Caco-2 (cell line): ENCODE data around the gene TTC28. TPM values are rescaled to one million over a fixed set of nuclear protein-coding genes. Genes with fewer than 3 reads are reported as not detected.
"Not testable (repeated sequence)": the region's sequence is repeated elsewhere in the genome, so short reads cannot be mapped to it uniquely, and the experiment has no call there.

ENCODE experiments used
- BruUV-seq: library from RNA; stranded (reverse); fragments of 400-500 nt; replicated peaks from 2 replicates; lab custom pipeline; 2021; lab: Mats Ljungman, UMichigan
- CTCF ChIA-PET: fragments of 300-600 bp; sonication (Branson Sonifier 250); formaldehyde crosslinking; loops from one replicate; lab custom pipeline; 2022; ENCODE audit warnings: antibody characterized with exemption; lab: Charles Lee
- POLR2A ChIA-PET: fragments of 300-600 bp; sonication (Branson Sonifier 250); formaldehyde crosslinking; loops from one replicate; lab custom pipeline; 2022; ENCODE audit warnings: antibody characterized with exemption; lab: Charles Lee
- DNase-seq, 2 experiments: peaks; one replicate each; pipeline versions ENCODE4 v3.0.0 to v3.0.0-alpha.2; 2020 to 2022
- H3K27me3 ChIP-seq: replicated peaks from 2 replicates; pipeline ENCODE4 v1.6.0; 2011; ENCODE audit warnings: low read length; ENCODE audit not compliant: control insufficient read depth, insufficient read depth
- H3K36me3 ChIP-seq: 2 replicates; pipeline ENCODE4 v1.5.1; 2011; ENCODE audit warnings: low read length; ENCODE audit not compliant: control insufficient read depth, insufficient read depth
- H3K4me1 ChIP-seq: fragments of 250-450 bp; sonication (Bioruptor Pico); 2 replicates; pipeline ENCODE4 v1.5.1; 2020; ENCODE audit warnings: mild to moderate bottlenecking
- H3K4me3 ChIP-seq: 2 replicates; pipeline ENCODE4 v1.5.1; 2011; ENCODE audit warnings: low read depth, mild to moderate bottlenecking, control low read depth, low read length
- H3K9me3 ChIP-seq: fragments of 250-450 bp; sonication (Bioruptor Pico); 2 replicates; pipeline ENCODE4 v1.5.1; 2020; ENCODE audit warnings: mild to moderate bottlenecking, moderate library complexity
- H3K27ac Mint-ChIP-seq: one replicate; pipeline ENCODE4 v1.8.0; 2022; ENCODE audit warnings: mixed read lengths; ENCODE audit not compliant: unreplicated experiment
- H3K27me3 Mint-ChIP-seq: one replicate; pipeline ENCODE4 v1.8.0; 2022; ENCODE audit warnings: mixed read lengths; ENCODE audit not compliant: insufficient read depth, unreplicated experiment
- H3K36me3 Mint-ChIP-seq: one replicate; pipeline ENCODE4 v1.8.0; 2022; ENCODE audit warnings: mild to moderate bottlenecking, mixed read lengths; ENCODE audit not compliant: insufficient read depth, unreplicated experiment
- H3K4me1 Mint-ChIP-seq: one replicate; pipeline ENCODE4 v1.8.0; 2022; ENCODE audit warnings: low read depth, mixed read lengths; ENCODE audit not compliant: unreplicated experiment
- H3K4me3 Mint-ChIP-seq: one replicate; pipeline ENCODE4 v1.8.0; 2022; ENCODE audit warnings: mild to moderate bottlenecking, moderate library complexity, mixed read lengths; ENCODE audit not compliant: unreplicated experiment
- H3K9me3 Mint-ChIP-seq: one replicate; pipeline ENCODE4 v1.8.0; 2022; ENCODE audit warnings: mixed read lengths; ENCODE audit not compliant: unreplicated experiment
- intact Hi-C: fragments of 100-400 bp; cut with micrococcal nuclease; formaldehyde crosslinking; loops from one replicate; pipeline ENCODE4 v1.10.0; 2022; ENCODE audit not compliant: unreplicated experiment
- total RNA-seq: library from RNA; stranded (reverse); gene quantifications from 2 replicates; pipeline ENCODE4 v1.2.3, GENCODE V29; 2022
- TF ChIP-seq, protein P1 (sequence below), 2 experiments: fragments of 200-600 bp in 1 of 2; IDR thresholded peaks; 1 replicate in 1 of 2; 2 replicates in 1 of 2; pipeline versions ENCODE4 v1.5.1 to v1.8.0; 2011 to 2022; ENCODE audit warnings: antibody characterized with exemption in 1 of 2, control low read depth in 1 of 2, inconsistent platforms in 1 of 2, low read depth in 1 of 2, low read length in 1 of 2, mild to moderate bottlenecking in 1 of 2, moderate library complexity in 1 of 2; ENCODE audit not compliant: insufficient read depth in 1 of 2, severe bottlenecking in 1 of 2, unreplicated experiment in 1 of 2

The TTC28 gene
- total RNA-seq, 1 experiment from 2014 or later = 12.0 TPM

GRCh38 chr22:28204382-28204781, 475.3 kb downstream of the TTC28 start:
- TF ChIP-seq, protein P1, sequence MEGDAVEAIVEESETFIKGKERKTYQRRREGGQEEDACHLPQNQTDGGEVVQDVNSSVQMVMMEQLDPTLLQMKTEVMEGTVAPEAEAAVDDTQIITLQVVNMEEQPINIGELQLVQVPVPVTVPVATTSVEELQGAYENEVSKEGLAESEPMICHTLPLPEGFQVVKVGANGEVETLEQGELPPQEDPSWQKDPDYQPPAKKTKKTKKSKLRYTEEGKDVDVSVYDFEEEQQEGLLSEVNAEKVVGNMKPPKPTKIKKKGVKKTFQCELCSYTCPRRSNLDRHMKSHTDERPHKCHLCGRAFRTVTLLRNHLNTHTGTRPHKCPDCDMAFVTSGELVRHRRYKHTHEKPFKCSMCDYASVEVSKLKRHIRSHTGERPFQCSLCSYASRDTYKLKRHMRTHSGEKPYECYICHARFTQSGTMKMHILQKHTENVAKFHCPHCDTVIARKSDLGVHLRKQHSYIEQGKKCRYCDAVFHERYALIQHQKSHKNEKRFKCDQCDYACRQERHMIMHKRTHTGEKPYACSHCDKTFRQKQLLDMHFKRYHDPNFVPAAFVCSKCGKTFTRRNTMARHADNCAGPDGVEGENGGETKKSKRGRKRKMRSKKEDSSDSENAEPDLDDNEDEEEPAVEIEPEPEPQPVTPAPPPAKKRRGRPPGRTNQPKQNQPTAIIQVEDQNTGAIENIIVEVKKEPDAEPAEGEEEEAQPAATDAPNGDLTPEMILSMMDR (IDR thresholded peaks at IDR 0.05; ENCODE audit: insufficient read depth in 1 of 2, low read depth in 1 of 2, low read length in 1 of 2, severe bottlenecking in 1 of 2, unreplicated experiment in 1 of 2) = no peak
- no peaks in the 10 kb centered on the region for H3K27me3 ChIP-seq
- DNase-seq = no peak
- Mint-ChIP-seq H3K36me3 (no peaks in the 10 kb centered on the region), H3K9me3 (no peaks in the 10 kb centered on the region), H3K4me3 (no peak overlapping the region), H3K4me1 (no peaks in the 10 kb centered on the region), H3K27me3 (no peaks in the 10 kb centered on the region), H3K27ac (no peak overlapping the region)
- POLR2A ChIA-PET = no interaction called here
- no peaks in the 10 kb centered on the region for H3K9me3 ChIP-seq
- H3K36me3 ChIP-seq = no peaks in the 10 kb centered on the region
- no TSS peak for BruUV-seq
- intact Hi-C loops = no loop called here
- CTCF ChIA-PET = no interaction called here
- H3K4me3 ChIP-seq = no peak overlapping the region
- no peaks in the 10 kb centered on the region for H3K4me1 ChIP-seq

GRCh38 chr22:28203286-28203685, 476.4 kb downstream of the TTC28 start:
- H3K4me1 Mint-ChIP-seq = no peaks in the 10 kb centered on the region
- intact Hi-C loops = no loop called here
- TF ChIP-seq, protein P1 (IDR thresholded peaks at IDR 0.05; ENCODE audit: insufficient read depth in 1 of 2, low read depth in 1 of 2, low read length in 1 of 2, severe bottlenecking in 1 of 2, unreplicated experiment in 1 of 2) = no peak
- ChIA-PET POLR2A (no interaction called here), CTCF (no interaction called here)
- no peak for DNase-seq
- no peak overlapping the region for H3K4me3 Mint-ChIP-seq
- H3K27me3 Mint-ChIP-seq = no peaks in the 10 kb centered on the region
- Histone ChIP-seq H3K4me1 (no peaks in the 10 kb centered on the region), H3K36me3 (no peaks in the 10 kb centered on the region), H3K9me3 (no peaks in the 10 kb centered on the region), H3K4me3 (no peak overlapping the region), H3K27me3 (no peaks in the 10 kb centered on the region)
- H3K9me3 Mint-ChIP-seq = no peaks in the 10 kb centered on the region
- no TSS peak for BruUV-seq
- no peaks in the 10 kb centered on the region for H3K36me3 Mint-ChIP-seq
- no peak overlapping the region for H3K27ac Mint-ChIP-seq

DNA sequence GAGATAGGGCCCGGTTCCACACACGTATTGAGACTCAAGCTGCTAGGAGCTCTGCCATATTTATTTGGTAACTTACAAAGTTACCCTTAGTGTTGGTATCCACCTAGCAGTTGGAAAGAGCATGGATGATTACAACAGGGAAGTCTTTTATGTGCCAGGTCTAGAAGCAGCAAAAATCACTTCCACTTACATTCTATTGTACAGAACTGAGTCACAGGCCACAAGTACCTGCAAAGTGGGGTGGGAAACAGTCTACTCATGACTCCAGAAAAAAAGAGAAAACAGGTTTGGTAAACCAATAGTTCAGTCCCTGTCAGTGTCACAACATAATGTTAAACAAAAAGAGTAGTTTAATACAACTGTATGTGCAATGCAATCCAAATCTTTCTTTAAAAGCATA, 480.9 kb downstream of the TTC28 start:
- Histone ChIP-seq H3K4me3 (no peak overlapping the region), H3K27me3 (no peaks in the 10 kb centered on the region), H3K9me3 (no peaks in the 10 kb centered on the region), H3K36me3 (no peaks in the 10 kb centered on the region), H3K4me1 (no peaks in the 10 kb centered on the region)
- TF ChIP-seq, protein P1 (IDR thresholded peaks at IDR 0.05; ENCODE audit: insufficient read depth in 1 of 2, low read depth in 1 of 2, low read length in 1 of 2, severe bottlenecking in 1 of 2, unreplicated experiment in 1 of 2) = no peak
- peaks cover 4% of the 10 kb centered on the region for H3K27me3 Mint-ChIP-seq
- H3K9me3 Mint-ChIP-seq = no peaks in the 10 kb centered on the region
- no peaks in the 10 kb centered on the region for H3K4me1 Mint-ChIP-seq
- intact Hi-C loops = no loop called here
- no peak overlapping the region for H3K4me3 Mint-ChIP-seq
- no peaks in the 10 kb centered on the region for H3K36me3 Mint-ChIP-seq
- no peak for DNase-seq
- ChIA-PET POLR2A (no interaction called here), CTCF (no interaction called here)
- no TSS peak for BruUV-seq
- H3K27ac Mint-ChIP-seq = no peak overlapping the region

- H3K4me3 ChIP-seq, H3K36me3 ChIP-seq, H3K27me3 ChIP-seq, H3K4me1 ChIP-seq, CTCF ChIA-PET, BruUV-seq, DNase-seq, H3K36me3 Mint-ChIP-seq, H3K9me3 ChIP-seq, H3K9me3 Mint-ChIP-seq, intact Hi-C loops, H3K4me3 Mint-ChIP-seq, POLR2A ChIA-PET, H3K4me1 Mint-ChIP-seq, H3K27ac Mint-ChIP-seq: not testable (repeated sequence)
- peaks cover 23% of the 10 kb centered on the region for H3K27me3 Mint-ChIP-seq
Measured at GRCh38 chr22:28191571-28191970, 488.1 kb downstream of the TTC28 start.
